ENCODE data around the gene FERMT3.
A peak's percentile ranks its signal among the peaks of the same experiment; 100 is the strongest.

Gene FERMT3

GRCh38 chr11:64226507-64227051 is 20.1 kb downstream of the FERMT3 start:
- Histone ChIP-seq H3K27me3 (no peaks in the 10 kb centered on the region), H3K4me3 (ENCODE audit: low read depth, low read length) (peak overlapping the region; percentile 73), H3K4me1 (peaks cover 8% of the 10 kb centered on the region), H3K9me3 (no peaks in the 10 kb centered on the region), H3K36me3 (no peaks in the 10 kb centered on the region)
- TF ChIP-seq CTCF (IDR thresholded peaks at IDR 0.05; ENCODE audit: low read depth, low read length): no peak
- no peak for DNase-seq

- Histone ChIP-seq H3K4me1 (peaks cover 8% of the 10 kb centered on the region), H3K4me3 (ENCODE audit: low read depth, low read length) (peak overlapping the region; percentile 73; the same call in 1 of the 2 replicates), H3K9me3 (no peaks in the 10 kb centered on the region), H3K36me3 (no peaks in the 10 kb centered on the region), H3K27me3 (no peaks in the 10 kb centered on the region)
- no peak for TF ChIP-seq CTCF (IDR thresholded peaks at IDR 0.05; ENCODE audit: low read depth, low read length)
- DNase-seq: no peak
These were observed 21.0 kb downstream of the FERMT3 start for GRCh38 chr11:64227405-64227956.

- H3K36me3 ChIP-seq: no peaks in the 10 kb centered on the region
- no peak overlapping the region for H3K4me3 ChIP-seq (ENCODE audit: low read depth, low read length)
- no peaks in the 10 kb centered on the region for H3K9me3 ChIP-seq
- H3K4me1 ChIP-seq: no peaks in the 10 kb centered on the region; the same call in 1 of the 2 replicates
- no peak for DNase-seq
- no peaks in the 10 kb centered on the region for H3K27me3 ChIP-seq
- no peak for TF ChIP-seq CTCF (IDR thresholded peaks at IDR 0.05; ENCODE audit: low read depth, low read length)
These were observed 22.7 kb downstream of the FERMT3 start for GRCh38 chr11:64229090-64229743.

GRCh38 chr11:64229744-64230170 is 23.2 kb downstream of the FERMT3 start:
- no peak for DNase-seq
- Histone ChIP-seq H3K4me3 (ENCODE audit: low read depth, low read length) (peak overlapping the region; percentile 65), H3K36me3 (no peaks in the 10 kb centered on the region), H3K4me1 (no peaks in the 10 kb centered on the region; the same call in 1 of the 2 replicates), H3K9me3 (no peaks in the 10 kb centered on the region), H3K27me3 (no peaks in the 10 kb centered on the region)
- TF ChIP-seq CTCF (IDR thresholded peaks at IDR 0.05; ENCODE audit: low read depth, low read length): no peak

GRCh38 chr11:64230171-64230984 is 23.9 kb downstream of the FERMT3 start, which contains the start of gene DNAJC4:
TSS of gene DNAJC4 (plus strand) at chr11:64230548. CDS start at chr11:64230855, 307 bp downstream.
- no peak for TF ChIP-seq CTCF (IDR thresholded peaks at IDR 0.05; ENCODE audit: low read depth, low read length)
- no peaks in the 10 kb centered on the region for H3K9me3 ChIP-seq
- no peaks in the 10 kb centered on the region for H3K27me3 ChIP-seq
- peak within 1 kb of the TSS; percentile 65 for H3K4me3 ChIP-seq (ENCODE audit: low read depth, low read length)
- no peaks in the 10 kb centered on the region for H3K36me3 ChIP-seq
- peak; percentile 84 for DNase-seq
- no peaks in the 10 kb centered on the region; the same call in 1 of the 2 replicates for H3K4me1 ChIP-seq
